Right lobe of liver (tissue), 6 donors: Measurements from ENCODE around the gene FAM118B. TPM values are rescaled to one million over a fixed set of nuclear protein-coding genes. Genes with fewer than 3 reads are reported as not detected.

ENCODE experiments used
- ATAC-seq, 4 donors: fragments of 200-7000 bp; cut with Tn5 transposase; one replicate each; pipeline ENCODE4 v1.9.1; 2020; ENCODE audit warnings: mild to moderate bottlenecking in 4 of 4, moderate library complexity in 4 of 4
- DNase-seq, 3 donors: peaks; one replicate each; pipeline ENCODE4 v3.0.0-alpha.2; 2020
- H3K27ac ChIP-seq, 3 donors: fragments of 200-600 bp; one replicate each; pipeline ENCODE4 v1.8.0; 2022
- H3K27me3 ChIP-seq, 2 donors: fragments of 200-600 bp; one replicate each; pipeline ENCODE4 v1.8.0; 2022
- H3K36me3 ChIP-seq, 4 donors: fragments of 200-600 bp; sonication (generic) in 1 of 4; one replicate each; pipeline versions ENCODE4 v1.5.1 to v1.8.0; 2017 to 2022; ENCODE audit warnings: control low read depth in 1 of 4
- H3K4me1 ChIP-seq, 4 donors: fragments of 200-600 bp; sonication (generic) in 1 of 4; one replicate each; pipeline versions ENCODE4 v1.5.1 to v1.8.0; 2017 to 2022; ENCODE audit warnings: control low read depth in 1 of 4
- H3K4me3 ChIP-seq, 3 donors: fragments of 200-600 bp; one replicate each; pipeline ENCODE4 v1.8.0; 2022
- H3K9me3 ChIP-seq, 4 donors: fragments of 200-600 bp; sonication (generic) in 1 of 4; one replicate each; pipeline versions ENCODE4 v1.5.1 to v1.8.0; 2017 to 2022; ENCODE audit warnings: control low read depth in 1 of 4
- POLR2A ChIP-seq: fragments of 450-650 bp; IDR thresholded peaks from one replicate; pipeline ENCODE4 v1.6.1; 2017; ENCODE audit warnings: antibody characterized with exemption, mild to moderate bottlenecking
- WGBS: methylation state at CpG from one replicate; pipeline ENCODE4 v1.1.6; 2018; ENCODE audit warnings: low coverage, low lambda C conversion rate; ENCODE audit not compliant: insufficient coverage; ENCODE audit errors: missing lambda C conversion rate; 5-methylcytosine and 5-hydroxymethylcytosine counted together
- intact Hi-C, 2 donors: fragments of 100-400 bp; cut with DNase I; formaldehyde crosslinking; loops; one replicate each; pipeline versions ENCODE4 v1.11.2 to v1.14.1; 2022
- total RNA-seq, 6 experiments: library from RNA; depleted of rRNA in 2 of 6; stranded (reverse); fragments of >200 nt in 2 of 6; fragmentation: NEBNext Ultra II Directional in 3 of 6; extraction: Animal tissue kit (Norgen Biotek cat#: 25700) in 3 of 6; gene quantifications; one replicate each; pipeline versions ENCODE4 v1.1.0 to v1.2.4, GENCODE V29; 2016 to 2023
- TF ChIP-seq, protein P1 (sequence below), 4 donors: fragments of 200-600 bp in 3 of 4; fragments of 450-650 bp in 1 of 4; IDR thresholded peaks; one replicate each; pipeline versions ENCODE4 v1.5.1 to v1.8.0; 2016 to 2022; ENCODE audit warnings: antibody characterized with exemption in 4 of 4, mild to moderate bottlenecking in 2 of 4
- donor health status: DM: no; HTN: yes; CAD: no.
- donor health status: DM: no; HTN: no; CAD: no.
- donor health status: DM: no; HTN: no; CAD: no.
- donor health status: DM: no; HTN: yes; CAD: no.
- donor health status: DM: no; HTN: yes; CAD: no.

Gene FAM118B
- total RNA-seq, 6 experiments from 2014 or later = 4.6 to 8.3 (median 5.8) TPM

DNA sequence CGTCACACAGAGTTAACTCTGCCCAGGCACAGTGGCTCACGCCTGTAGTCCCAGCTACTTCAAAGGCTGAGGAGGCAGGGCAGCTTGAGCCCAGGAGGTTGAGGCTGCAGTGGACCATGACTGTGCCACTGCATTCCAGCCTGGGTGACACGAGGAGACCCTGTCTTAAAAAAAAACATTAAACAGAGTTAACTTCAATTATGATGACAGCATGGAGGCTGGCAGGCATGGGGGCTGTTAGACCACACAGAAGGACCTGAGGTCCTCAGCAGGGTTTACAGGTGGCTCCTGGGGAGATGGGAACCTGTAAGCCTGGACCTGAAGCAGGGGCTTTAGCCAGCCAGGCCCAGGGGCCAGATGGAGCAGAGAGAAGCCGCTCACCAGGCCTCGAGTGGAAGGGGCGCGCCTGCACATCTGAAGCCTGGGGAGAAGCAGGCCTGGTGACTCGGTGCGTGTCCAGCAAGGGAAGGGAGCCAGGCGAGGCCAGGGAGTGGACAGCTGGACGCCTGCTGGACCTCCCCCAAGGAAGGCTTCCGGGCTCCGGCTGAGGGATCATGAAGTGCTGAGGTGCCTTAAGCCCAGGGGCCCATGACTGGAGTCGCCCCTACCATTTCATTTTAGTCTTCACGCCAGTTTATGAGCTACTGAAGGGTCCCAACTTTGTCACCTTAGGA lies 25.4 kb upstream of the FAM118B start:
- H3K4me3 ChIP-seq = no peak overlapping the region
- H3K27ac ChIP-seq = no peak overlapping the region
- no peaks in the 10 kb centered on the region for H3K27me3 ChIP-seq
- intact Hi-C loops = no loop called here
- DNase-seq (no peak), ATAC-seq (peak in 1 of 4 donors; percentile 16)
- no peaks in the 10 kb centered on the region for H3K4me1 ChIP-seq
- WGBS = 45% methylated on average over 8 of the region's 15 CpGs
- TF ChIP-seq, protein P1, sequence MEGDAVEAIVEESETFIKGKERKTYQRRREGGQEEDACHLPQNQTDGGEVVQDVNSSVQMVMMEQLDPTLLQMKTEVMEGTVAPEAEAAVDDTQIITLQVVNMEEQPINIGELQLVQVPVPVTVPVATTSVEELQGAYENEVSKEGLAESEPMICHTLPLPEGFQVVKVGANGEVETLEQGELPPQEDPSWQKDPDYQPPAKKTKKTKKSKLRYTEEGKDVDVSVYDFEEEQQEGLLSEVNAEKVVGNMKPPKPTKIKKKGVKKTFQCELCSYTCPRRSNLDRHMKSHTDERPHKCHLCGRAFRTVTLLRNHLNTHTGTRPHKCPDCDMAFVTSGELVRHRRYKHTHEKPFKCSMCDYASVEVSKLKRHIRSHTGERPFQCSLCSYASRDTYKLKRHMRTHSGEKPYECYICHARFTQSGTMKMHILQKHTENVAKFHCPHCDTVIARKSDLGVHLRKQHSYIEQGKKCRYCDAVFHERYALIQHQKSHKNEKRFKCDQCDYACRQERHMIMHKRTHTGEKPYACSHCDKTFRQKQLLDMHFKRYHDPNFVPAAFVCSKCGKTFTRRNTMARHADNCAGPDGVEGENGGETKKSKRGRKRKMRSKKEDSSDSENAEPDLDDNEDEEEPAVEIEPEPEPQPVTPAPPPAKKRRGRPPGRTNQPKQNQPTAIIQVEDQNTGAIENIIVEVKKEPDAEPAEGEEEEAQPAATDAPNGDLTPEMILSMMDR (IDR thresholded peaks at IDR 0.05) = no peak
- no peaks in the 10 kb centered on the region for H3K36me3 ChIP-seq
- no peaks in the 10 kb centered on the region for H3K9me3 ChIP-seq

DNA sequence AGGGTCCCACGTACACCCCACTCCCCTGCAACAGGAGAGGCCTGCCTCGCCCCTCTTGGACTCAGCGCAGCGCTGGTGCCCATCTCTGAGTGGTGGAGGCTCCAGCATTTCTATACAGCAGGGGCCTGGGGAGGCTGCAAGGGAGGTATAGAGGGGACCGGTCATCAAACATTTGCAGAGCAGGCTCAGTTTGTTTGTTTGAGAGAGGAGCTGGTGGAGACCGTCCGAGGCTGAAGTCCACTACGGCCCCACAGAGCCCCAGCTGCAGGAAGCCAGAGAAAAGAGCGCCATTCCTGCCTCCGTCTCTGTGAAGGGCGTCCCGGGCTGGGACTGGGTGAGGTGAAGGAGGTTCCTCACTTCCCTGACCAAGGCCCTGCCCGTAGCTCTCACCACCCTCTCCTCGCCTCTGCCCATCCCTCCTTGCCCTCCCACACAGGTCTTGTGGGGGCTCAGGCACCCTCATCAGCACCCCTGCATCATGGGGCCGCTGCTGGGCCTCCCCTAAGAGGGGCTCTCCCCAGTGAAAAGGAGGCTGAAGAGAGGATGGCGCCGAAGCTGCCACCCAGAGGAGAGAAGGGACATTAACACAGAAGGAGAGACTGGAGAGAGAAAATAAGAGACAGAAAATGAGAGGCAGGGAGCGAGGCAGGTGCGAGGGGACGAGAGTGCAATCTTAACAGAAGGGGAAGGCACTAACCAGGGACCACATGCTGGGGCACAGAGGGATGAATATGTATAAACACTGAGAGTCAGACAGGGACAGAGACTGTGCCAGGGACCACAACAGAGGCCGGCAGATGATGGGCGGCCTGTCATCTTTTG lies 24.7 kb upstream of the FAM118B start:
- ATAC-seq = peak in 3 of 4 donors; percentile 10 to 55 (median 30)
- WGBS = 69% methylated on average over 8 of the region's 22 CpGs
- H3K36me3 ChIP-seq = no peaks in the 10 kb centered on the region
- no peak overlapping the region for H3K4me3 ChIP-seq
- no peaks in the 10 kb centered on the region for H3K27me3 ChIP-seq
- no peak overlapping the region for H3K27ac ChIP-seq
- TF ChIP-seq POLR2A = no peak
- TF ChIP-seq, protein P1 (IDR thresholded peaks at IDR 0.05) = peak in 1 of 4 donors; percentile 5
- no peaks in the 10 kb centered on the region for H3K9me3 ChIP-seq
- DNase-seq = no peak
- intact Hi-C loops = no loop called here
- no peaks in the 10 kb centered on the region for H3K4me1 ChIP-seq

DNA sequence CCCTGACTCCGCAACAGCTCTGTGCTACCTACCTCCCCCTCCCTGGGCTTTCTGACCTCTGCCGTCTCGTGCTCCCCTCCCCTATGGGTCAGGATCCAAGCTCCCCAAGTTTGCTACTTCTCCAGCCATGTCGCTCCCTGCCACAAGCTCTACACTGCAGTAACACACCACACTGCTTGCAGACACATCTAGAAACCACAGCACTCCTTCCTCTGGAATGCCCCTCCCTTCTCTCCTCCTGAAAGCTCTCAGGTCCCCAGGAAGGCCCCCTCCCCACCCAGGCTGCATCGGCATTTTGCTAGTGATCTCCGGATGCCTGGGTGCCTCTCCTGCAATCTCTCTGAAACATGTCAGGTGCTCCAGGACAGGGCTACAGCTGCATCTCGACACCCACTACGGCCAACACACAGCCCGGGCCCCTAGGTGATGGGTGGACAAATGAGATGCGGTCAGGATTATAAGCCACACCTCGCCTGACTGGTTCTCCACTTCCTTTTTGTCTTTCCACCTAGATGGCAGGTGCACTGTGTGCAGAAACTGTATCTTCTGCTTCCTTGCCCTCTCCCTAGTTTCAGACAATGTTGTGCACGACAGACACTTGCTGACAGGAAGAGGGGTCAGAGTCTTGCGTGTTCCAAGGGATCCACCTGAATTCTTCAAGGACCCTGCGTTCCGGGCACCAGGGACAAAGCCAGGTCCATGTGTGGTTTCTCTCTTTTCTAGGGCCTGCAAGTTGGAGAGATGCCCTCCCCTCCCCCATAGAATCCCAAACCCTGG lies 23.1 kb upstream of the FAM118B start:
- no peaks in the 10 kb centered on the region for H3K9me3 ChIP-seq
- no peak for ATAC-seq
- H3K27me3 ChIP-seq = no peaks in the 10 kb centered on the region
- intact Hi-C loops = no loop called here
- TF ChIP-seq, protein P1 (IDR thresholded peaks at IDR 0.05) = no peak
- no peak for TF ChIP-seq POLR2A
- no peaks in the 10 kb centered on the region for H3K36me3 ChIP-seq
- no peaks in the 10 kb centered on the region for H3K4me1 ChIP-seq
- H3K27ac ChIP-seq = no peak overlapping the region
- WGBS = 89% methylated on average over 10 of the region's 15 CpGs
- no peak for DNase-seq
- no peak overlapping the region for H3K4me3 ChIP-seq

DNA sequence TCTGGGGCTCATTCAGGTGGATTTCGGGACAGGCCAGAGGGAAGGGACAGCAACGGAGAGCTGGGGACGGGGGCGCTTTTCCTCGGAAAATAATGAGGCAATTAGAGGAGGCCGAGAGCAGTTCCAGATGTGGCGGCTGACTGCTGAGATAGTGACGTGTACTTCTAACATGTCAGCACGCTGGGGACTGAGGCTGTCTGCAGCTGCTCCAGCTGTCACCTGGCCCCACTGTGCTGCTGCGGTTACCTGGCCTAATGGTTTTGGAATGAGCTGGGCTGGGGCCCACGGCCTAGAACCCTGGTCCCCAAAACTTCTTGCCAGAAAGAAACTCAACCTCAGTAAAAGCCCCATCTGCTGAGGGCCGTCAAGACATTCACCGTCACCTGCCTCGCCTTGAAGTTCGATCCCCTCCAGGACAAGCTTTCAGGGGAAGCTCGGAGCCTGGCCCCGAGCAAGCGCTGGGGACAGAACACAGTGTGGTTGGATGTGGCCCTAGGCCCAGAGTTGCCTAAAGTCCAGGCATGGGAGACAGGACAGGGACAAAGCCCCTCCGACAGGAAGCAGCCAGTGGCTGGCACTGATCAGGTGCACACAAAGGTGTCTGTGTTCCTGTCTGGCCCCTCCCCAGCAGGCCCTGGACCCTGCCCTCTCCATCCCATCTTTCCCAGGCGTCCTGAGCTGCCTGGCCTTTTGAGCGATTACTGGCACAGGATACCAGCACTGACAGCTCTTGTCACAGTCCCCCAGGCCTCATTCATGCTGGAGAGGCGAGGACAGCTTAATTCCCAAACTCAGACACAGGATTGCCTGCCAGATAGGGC lies 22.3 kb upstream of the FAM118B start:
- no peak for TF ChIP-seq POLR2A
- TF ChIP-seq, protein P1 (IDR thresholded peaks at IDR 0.05) = no peak
- DNase-seq (no peak), ATAC-seq (no peak)
- 81% methylated on average over 12 of the region's 22 CpGs for whole genome bisulfite sequencing
- Histone ChIP-seq H3K4me1 (peaks cover 0 to 5% (median 0%) of the 10 kb centered on the region in 4 donors), H3K27me3 (no peaks in the 10 kb centered on the region), H3K4me3 (no peak overlapping the region), H3K9me3 (no peaks in the 10 kb centered on the region), H3K36me3 (no peaks in the 10 kb centered on the region), H3K27ac (no peak overlapping the region)
- intact Hi-C loops = no loop called here
